NCI-H2196 (cell line): ENCODE results near the gene AKAP17A.
"Not testable (repeated sequence)": the region's sequence is repeated elsewhere in the genome, so short reads cannot be mapped to it uniquely, and the experiment has no call there.

Source experiments
- DNase-seq: peaks from one replicate; lab custom pipeline; 2025; ENCODE audit not compliant: unreplicated experiment; lab: John Stamatoyannopoulos, UW

The AKAP17A gene

GRCh38 chrX:1591102-1591862 is at the start of gene AKAP17A:
Gene AKAP17A (plus strand): TSS chrX:1591604. CDS start chrX:1593463, 1,859 bp downstream.
- peak; percentile 99 for DNase-seq

- DNase-seq, result no peak
Observed at GRCh38 chrX:1542994-1543725, 48.2 kb upstream of the AKAP17A start.

- DNase-seq, result no peak
Observed at GRCh38 chrX:1545776-1546408, 45.5 kb upstream of the AKAP17A start.

- no peak for DNase-seq
Observed at GRCh38 chrX:1546691-1547251, 44.6 kb upstream of the AKAP17A start.

GRCh38 chrX:1551959-1552546 is 39.4 kb upstream of the AKAP17A start:
- DNase-seq, result no peak

GRCh38 chrX:1554469-1555210 is 36.8 kb upstream of the AKAP17A start:
- no peak for DNase-seq

GRCh38 chrX:1555370-1555769 is 36.0 kb upstream of the AKAP17A start:
- DNase-seq, result no peak

- DNase-seq, result not testable (repeated sequence)
Observed at GRCh38 chrX:1557442-1557841, 34.0 kb upstream of the AKAP17A start.

- no peak for DNase-seq
Observed at GRCh38 chrX:1558761-1559468, 32.5 kb upstream of the AKAP17A start.

GRCh38 chrX:1561164-1561563 is 30.2 kb upstream of the AKAP17A start:
- no peak for DNase-seq

- DNase-seq, result not testable (repeated sequence)
Observed at GRCh38 chrX:1564077-1564476, 27.3 kb upstream of the AKAP17A start.

- DNase-seq, result no peak
Observed at GRCh38 chrX:1564750-1565683, 26.4 kb upstream of the AKAP17A start.

GRCh38 chrX:1574181-1574580 is 17.2 kb upstream of the AKAP17A start:
- not testable (repeated sequence) for DNase-seq

- DNase-seq, result no peak
Observed at GRCh38 chrX:1576201-1576992, 15.0 kb upstream of the AKAP17A start.

GRCh38 chrX:1577845-1578244 is 13.6 kb upstream of the AKAP17A start:
- DNase-seq, result no peak

- no peak for DNase-seq
Observed at GRCh38 chrX:1578511-1579173, 12.8 kb upstream of the AKAP17A start.

- peak; percentile 35 for DNase-seq
Observed at GRCh38 chrX:1581132-1581531, 10.3 kb upstream of the AKAP17A start.
